ENCODE data around the gene GAB4.
"Not testable (repeated sequence)": the region's sequence is repeated elsewhere in the genome, so short reads cannot be mapped to it uniquely, and the experiment has no call there.

The GAB4 gene

DNA sequence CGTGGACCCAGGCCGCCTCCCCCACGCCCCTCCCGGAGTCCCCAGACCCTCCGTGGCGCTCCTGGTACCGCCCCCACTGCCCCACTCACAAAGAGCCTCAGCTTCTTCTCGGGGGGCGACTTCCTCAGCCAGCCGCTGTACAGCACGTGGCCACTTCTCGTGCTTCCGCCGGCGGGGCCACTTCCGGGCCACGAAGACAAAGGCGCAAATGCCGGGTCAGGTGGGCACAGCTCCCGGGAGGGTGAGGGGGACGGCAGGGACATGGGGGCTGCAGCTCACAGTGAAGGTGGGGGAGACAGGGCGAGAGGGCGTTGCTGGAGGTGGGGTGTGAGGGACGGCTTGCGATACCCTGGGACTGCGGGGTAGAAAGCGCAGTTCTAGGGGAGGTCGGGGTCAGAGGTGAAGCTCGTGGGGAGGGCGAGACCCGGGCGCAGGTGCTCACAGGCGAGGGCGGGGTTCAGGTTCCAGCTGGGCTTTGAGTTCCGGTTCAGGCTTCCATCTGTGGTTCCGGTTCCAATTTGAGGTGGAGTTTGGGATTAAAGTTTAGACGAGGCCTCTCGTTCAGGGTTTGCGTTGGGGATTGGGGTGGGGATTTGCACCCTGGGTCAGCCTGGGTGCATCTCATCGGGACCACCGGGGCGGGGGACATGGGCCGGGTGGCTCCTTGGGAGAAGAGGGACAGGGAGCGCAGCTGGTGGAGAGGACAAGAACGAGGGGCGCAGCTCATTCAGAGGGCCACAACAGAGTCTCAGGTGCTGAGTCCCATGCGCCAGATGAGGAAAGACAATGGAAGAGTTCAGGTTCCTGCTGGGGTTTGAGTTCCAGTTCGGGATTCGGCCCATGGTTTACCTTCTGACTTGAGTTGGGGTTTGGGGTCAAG, at the start of gene GAB4:
TSS of gene GAB4 (minus strand) at position 371 of the 880 bp plus-strand sequence. CDS start at position 263, 108 bp downstream.
- no peak for DNase-seq (ENCODE audit: low spot score)

GRCh38 chr22:17056807-17057206, 48.8 kb upstream of the GAB4 start:
- no peak for DNase-seq (ENCODE audit: low spot score)

GRCh38 chr22:17056058-17056457, 48.0 kb upstream of the GAB4 start:
- DNase-seq (ENCODE audit: low spot score): no peak

GRCh38 chr22:17047656-17048055, 39.6 kb upstream of the GAB4 start:
- no peak for DNase-seq (ENCODE audit: low spot score)

GRCh38 chr22:17046566-17047348, 38.7 kb upstream of the GAB4 start:
- DNase-seq (ENCODE audit: low spot score): no peak

DNA sequence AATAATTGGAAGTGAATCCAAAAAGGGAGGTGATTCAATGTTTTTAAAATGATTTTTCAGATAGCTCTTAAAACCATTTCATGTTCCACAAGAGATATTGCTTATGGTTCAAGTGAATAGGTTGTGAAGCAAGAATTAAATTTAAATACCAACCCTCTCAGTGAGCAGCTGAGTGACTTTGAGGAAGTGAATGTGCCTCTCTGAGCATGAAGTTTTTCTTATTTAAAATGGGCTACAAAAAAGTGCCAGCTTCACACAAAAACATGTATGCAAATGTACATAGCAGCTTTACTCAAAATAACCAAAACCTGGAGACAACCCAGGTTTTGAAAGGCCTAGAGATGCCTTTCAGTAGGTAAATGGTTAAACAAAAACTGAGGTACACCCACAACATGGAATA, 35.5 kb upstream of the GAB4 start:
- no peak for DNase-seq (ENCODE audit: low spot score)

GRCh38 chr22:17036842-17037711, 29.1 kb upstream of the GAB4 start:
- DNase-seq (ENCODE audit: low spot score): not testable (repeated sequence)

DNA sequence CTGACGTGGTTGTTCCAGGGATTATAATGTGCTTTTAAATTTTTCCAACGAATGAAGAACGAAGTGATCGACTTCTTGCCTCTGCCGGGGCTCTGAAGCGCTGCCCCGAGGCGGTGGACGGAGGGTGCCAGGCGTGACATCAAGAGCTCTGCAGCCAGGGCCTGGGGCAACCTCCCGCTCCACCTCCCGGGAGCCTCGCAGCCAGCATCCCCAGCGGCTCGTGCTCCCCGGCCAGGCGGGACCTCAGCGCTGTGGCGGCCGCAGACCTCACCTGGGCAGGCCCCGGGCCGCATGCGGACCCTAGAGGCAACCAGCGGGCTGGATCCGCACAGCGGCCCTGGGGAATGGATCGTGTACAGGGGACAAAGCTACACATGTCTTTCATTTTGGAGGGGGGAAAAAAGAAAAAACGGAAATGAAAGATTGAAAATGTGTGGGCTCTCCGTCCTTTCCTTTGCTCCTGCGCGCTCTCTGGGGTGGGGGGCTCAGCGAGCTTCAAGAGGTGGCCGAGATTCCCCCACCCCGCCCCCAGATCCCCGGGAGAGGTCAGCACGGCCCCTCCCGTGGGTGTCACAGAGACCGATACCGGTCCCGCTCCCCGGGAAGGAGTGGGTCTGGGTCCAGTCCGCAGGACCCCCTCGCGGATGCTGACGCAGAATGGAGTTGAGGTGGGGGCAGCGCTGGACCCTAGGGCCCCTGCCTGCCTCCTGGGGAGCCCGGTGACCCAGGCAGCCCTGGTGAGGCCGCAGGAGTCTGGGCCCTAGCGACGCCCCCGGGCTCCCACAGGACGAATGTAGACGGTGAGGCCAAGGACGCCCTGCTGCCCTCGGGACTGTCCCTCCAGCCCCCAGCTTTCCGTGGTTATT, 28.2 kb upstream of the GAB4 start:
- DNase-seq (ENCODE audit: low spot score): not testable (repeated sequence)

GRCh38 chr22:17035246-17035645, 27.2 kb upstream of the GAB4 start:
- DNase-seq (ENCODE audit: low spot score): no peak

- not testable (repeated sequence) for DNase-seq (ENCODE audit: low spot score)
Measured at GRCh38 chr22:17034532-17034931, 26.5 kb upstream of the GAB4 start.

GRCh38 chr22:17032277-17032676, 24.3 kb upstream of the GAB4 start:
- not testable (repeated sequence) for DNase-seq (ENCODE audit: low spot score)

- DNase-seq (ENCODE audit: low spot score): not testable (repeated sequence)
Measured at GRCh38 chr22:17024380-17024779, 16.4 kb upstream of the GAB4 start.

GRCh38 chr22:17015552-17015951, 7.5 kb upstream of the GAB4 start:
- DNase-seq (ENCODE audit: low spot score): not testable (repeated sequence)

- DNase-seq (ENCODE audit: low spot score): not testable (repeated sequence)
Measured at GRCh38 chr22:17014101-17014440, 6.0 kb upstream of the GAB4 start.

DNA sequence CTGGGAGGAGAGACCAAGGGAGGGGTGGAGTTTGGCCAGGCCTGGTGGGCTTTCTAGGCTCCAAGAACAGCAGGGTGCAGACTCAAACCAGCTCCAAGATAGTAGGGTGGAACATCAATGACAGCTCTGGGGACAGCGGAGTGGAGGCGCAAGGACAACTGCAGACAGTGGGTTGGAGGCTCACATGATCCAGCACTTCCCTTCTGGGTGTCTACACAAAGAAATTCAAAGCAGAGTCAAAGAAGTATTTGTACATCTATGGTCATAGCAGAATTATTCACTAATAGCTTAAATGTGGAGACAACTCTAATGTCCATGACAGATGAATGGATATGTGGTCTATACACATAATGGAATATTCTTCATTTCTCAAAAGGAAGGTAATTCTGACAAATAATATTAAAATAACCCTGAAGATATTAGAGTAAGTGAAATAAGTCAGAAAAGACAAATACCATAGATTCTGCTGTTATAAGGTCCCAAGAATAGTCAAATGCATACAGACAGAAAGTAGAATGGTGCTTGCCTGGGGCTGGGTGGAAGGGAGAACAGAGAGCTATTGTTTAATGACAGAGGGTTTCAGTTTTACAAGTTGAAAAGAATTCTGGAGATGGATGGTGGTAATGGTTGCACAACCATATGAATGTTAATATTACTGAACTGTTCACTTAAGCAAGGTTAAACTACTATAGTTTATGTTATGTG, 5.5 kb upstream of the GAB4 start:
- DNase-seq (ENCODE audit: low spot score): no peak

DNA sequence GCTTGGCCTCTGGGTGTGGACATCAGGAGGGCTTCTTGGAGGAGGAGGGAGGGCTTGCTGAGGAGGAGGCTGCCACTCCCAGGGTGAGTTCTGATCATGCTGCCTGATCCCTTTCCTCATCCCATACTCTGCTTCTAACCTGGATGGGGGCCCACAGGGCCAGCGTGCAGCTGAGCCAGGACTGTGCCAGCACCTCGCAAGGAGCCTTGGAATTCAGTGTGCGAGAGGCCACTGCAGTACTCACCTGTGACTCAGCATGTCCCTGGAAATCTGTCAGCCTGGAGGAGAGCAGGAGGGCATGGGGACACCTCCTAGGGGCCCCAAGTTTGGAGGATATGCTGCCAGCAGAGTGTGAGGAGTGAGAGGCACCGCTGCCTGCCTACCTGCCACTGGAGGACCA, 4.2 kb upstream of the GAB4 start:
- DNase-seq (ENCODE audit: low spot score): no peak

DNA sequence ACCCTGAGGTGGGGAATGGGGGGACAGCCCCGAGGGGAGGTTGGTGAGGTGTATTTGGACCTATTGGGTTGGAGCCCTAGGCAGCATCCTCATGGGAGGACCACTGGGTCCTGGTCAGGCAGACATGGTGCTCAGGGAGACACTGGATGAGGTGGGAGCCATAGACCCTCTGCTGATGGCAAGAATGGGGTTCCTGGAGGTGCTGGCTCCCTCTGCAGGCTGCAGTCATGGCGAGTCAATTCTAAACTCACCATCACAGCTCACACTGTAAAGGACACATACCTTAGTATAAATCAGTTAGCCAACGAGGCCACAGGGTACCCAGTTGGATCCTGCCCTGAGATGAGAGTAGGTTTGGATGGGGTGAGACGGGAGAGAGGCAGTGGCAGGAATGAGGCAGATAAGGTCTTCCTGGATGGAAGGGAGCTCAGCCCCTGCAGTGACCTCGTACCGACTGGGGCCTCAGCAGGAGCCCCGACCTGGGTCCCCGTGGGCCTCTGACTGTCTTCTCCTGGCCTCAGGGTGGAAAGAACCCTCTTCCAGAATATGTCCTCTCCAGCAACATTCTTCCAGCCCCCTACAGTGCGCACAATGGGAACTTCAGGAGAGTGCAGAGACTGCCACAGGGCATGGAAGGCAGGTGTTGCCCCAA, 1.7 kb upstream of the GAB4 start:
- no peak for DNase-seq (ENCODE audit: low spot score)

DNA sequence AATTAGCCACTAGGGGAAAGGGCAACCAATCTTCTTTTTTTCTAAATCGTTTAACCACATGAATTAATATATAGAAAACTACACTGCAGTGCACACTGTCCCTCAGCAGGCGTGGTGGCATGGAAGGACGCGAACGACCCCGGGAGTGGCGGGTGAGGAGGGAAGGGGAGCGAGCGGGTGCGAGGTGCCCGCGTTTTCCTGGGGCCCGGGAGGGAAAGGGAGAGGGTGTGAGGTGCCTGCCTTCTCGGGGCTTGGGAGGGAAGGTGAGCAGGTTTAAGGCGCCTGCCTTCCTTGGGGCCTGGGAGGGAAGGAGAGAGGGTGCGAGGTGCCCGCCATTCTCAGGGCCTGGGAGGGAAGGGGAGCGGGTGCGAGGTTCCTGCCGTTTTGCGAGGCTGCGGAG, 765 bp downstream of the GAB4 start:
- DNase-seq (ENCODE audit: low spot score): no peak

GRCh38 chr22:16989915-16990314, 18.1 kb downstream of the GAB4 start:
- DNase-seq (ENCODE audit: low spot score): no peak

- DNase-seq (ENCODE audit: low spot score): no peak
Measured at GRCh38 chr22:16988257-16988656, 19.8 kb downstream of the GAB4 start.
